SU-DHL-6 (cell line): ENCODE data around the gene FBXL20.

Source experiments
- H2AFZ ChIP-seq: fragments of 200-600 bp; sonication (generic); 2 replicates; pipeline ENCODE4 v1.6.1; 2014; ENCODE audit warnings: low read depth, mild to moderate bottlenecking, moderate library complexity, mixed read lengths, antibody characterized with exemption, low read length; ENCODE audit not compliant: severe bottlenecking
- H3F3A ChIP-seq: fragments of 200-600 bp; shearing (Covaris generic); 2 replicates; pipeline ENCODE4 v1.6.0; 2016; ENCODE audit warnings: antibody characterized with exemption, mild to moderate bottlenecking; ENCODE audit not compliant: insufficient read depth
- H3K27ac ChIP-seq: fragments of 200-600 bp; sonication (generic); 2 replicates; pipeline ENCODE4 v1.5.1; 2016; ENCODE audit warnings: low read depth, mild to moderate bottlenecking, low read length, moderate library complexity, mixed read lengths
- H3K27me3 ChIP-seq: fragments of 200-600 bp; sonication (generic), shearing (Covaris generic); 2 replicates; pipeline ENCODE4 v1.6.0; 2014; ENCODE audit warnings: mild to moderate bottlenecking, low read length
- H3K36me3 ChIP-seq: fragments of 200-600 bp; sonication (generic); 2 replicates; pipeline ENCODE4 v1.6.1; 2014; ENCODE audit warnings: mild to moderate bottlenecking, low read length, mixed read lengths
- H3K4me2 ChIP-seq: fragments of 300-600, 200-600 bp; shearing (Covaris generic), sonication (generic); 2 replicates; pipeline ENCODE4 v1.6.0; 2014; ENCODE audit warnings: low read length, low read depth, mild to moderate bottlenecking; ENCODE audit not compliant: poor library complexity, severe bottlenecking
- H3K4me3 ChIP-seq: fragments of 200-600 bp; sonication (generic); 2 replicates; pipeline ENCODE4 v1.5.1; 2014; ENCODE audit warnings: antibody characterized with exemption, low read length, mild to moderate bottlenecking, mixed read lengths; ENCODE audit not compliant: insufficient read depth, poor library complexity, severe bottlenecking
- H3K79me2 ChIP-seq: fragments of 200-600 bp; sonication (generic); 2 replicates; pipeline ENCODE4 v1.6.1; 2014; ENCODE audit warnings: mild to moderate bottlenecking, low read length, moderate library complexity; ENCODE audit not compliant: insufficient read depth
- H3K9ac ChIP-seq: fragments of 200-600 bp; sonication (generic); 2 replicates; pipeline ENCODE4 v1.7.0; 2014; ENCODE audit warnings: mild to moderate bottlenecking, low read length
- H3K9me2 ChIP-seq: fragments of 200-600 bp; sonication (generic); replicated peaks from 2 replicates; pipeline ENCODE4 v1.6.1; 2014; ENCODE audit warnings: low read length; ENCODE audit not compliant: insufficient read depth
- H3K9me3 ChIP-seq: fragments of 200-600 bp; sonication (generic); 2 replicates; pipeline ENCODE4 v1.6.1; 2014; ENCODE audit warnings: low read length, mixed read lengths; ENCODE audit not compliant: insufficient read depth
- H4K20me1 ChIP-seq: fragments of 200-600 bp; sonication (generic); 2 replicates; pipeline ENCODE4 v1.6.1; 2014; ENCODE audit warnings: low read depth, mild to moderate bottlenecking, antibody characterized with exemption, low read length, moderate library complexity, mixed read lengths
- EZH2phosphoT487 ChIP-seq: fragments of 200-600 bp; sonication (generic), shearing (Covaris generic); conservative IDR thresholded peaks from 2 replicates; pipeline ENCODE4 v1.6.1; 2018; ENCODE audit warnings: mild to moderate bottlenecking, antibody characterized with exemption, low read length, moderate library complexity, mixed read lengths
- TF ChIP-seq, protein P1 (sequence below): fragments of 200-600 bp; sonication (generic); IDR thresholded peaks from one replicate; pipeline ENCODE4 v1.5.1; 2017; ENCODE audit warnings: antibody characterized with exemption, mild to moderate bottlenecking, low read length, moderate library complexity; ENCODE audit not compliant: insufficient read depth, poor library complexity, severe bottlenecking

The FBXL20 gene

DNA sequence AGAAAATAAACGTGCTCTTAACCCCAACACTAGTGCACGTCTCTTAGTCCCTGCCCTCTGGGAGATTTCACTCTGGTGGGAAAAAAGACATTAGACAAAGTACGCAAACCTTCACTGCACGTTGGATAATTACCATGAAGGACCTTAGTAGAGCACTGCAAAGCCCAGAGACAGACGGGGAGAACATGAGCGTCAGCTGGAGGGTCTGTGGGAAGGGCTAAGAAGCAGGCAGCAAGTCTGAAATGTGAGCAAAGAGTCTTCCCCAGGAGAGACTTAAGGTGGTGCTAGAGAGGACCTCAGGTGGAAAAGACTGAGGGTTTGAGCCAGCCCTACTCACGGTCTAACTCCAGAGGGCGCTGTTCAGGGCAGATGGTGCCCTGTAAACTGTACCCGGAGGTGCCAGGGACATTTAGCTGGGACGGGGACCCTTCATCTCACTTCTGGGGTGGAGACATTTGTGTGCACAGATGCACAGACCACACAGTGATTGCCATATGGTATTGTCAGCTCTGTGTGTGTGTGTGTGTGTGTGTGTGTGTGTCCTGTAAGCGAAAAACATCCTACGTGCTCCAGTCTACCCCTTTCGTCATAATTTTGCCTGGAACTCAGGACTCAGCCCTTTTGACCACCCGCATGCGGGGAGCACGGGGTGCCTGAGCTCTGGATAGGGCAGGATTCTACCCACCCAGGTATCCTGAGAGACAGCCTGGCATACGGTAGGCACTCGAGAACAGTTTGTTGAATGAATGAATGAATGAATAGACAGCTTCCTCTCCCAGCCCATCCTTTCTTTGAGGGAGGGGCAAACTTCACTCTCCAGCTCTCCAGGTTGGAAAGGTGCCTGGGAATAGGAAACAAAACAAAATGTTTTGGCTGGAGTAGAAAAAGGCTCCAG lies 165.6 kb downstream of the FBXL20 start:
- Histone ChIP-seq H3K4me3 (no peak overlapping the region), H3K4me2 (no peak overlapping the region), H4K20me1 (no peaks in the 10 kb centered on the region), H3K9me3 (no peaks in the 10 kb centered on the region), H3K79me2 (no peaks in the 10 kb centered on the region), H3K27me3 (no peaks in the 10 kb centered on the region), H3F3A (no peaks in the 10 kb centered on the region), H3K9ac (no peak overlapping the region), H3K27ac (no peak overlapping the region), H3K36me3 (no peaks in the 10 kb centered on the region), H2AFZ (no peak overlapping the region), H3K9me2 (no peaks in the 10 kb centered on the region)
- TF ChIP-seq, protein P1, sequence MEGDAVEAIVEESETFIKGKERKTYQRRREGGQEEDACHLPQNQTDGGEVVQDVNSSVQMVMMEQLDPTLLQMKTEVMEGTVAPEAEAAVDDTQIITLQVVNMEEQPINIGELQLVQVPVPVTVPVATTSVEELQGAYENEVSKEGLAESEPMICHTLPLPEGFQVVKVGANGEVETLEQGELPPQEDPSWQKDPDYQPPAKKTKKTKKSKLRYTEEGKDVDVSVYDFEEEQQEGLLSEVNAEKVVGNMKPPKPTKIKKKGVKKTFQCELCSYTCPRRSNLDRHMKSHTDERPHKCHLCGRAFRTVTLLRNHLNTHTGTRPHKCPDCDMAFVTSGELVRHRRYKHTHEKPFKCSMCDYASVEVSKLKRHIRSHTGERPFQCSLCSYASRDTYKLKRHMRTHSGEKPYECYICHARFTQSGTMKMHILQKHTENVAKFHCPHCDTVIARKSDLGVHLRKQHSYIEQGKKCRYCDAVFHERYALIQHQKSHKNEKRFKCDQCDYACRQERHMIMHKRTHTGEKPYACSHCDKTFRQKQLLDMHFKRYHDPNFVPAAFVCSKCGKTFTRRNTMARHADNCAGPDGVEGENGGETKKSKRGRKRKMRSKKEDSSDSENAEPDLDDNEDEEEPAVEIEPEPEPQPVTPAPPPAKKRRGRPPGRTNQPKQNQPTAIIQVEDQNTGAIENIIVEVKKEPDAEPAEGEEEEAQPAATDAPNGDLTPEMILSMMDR = peak; percentile 83
- TF ChIP-seq EZH2phosphoT487 = no peak

DNA sequence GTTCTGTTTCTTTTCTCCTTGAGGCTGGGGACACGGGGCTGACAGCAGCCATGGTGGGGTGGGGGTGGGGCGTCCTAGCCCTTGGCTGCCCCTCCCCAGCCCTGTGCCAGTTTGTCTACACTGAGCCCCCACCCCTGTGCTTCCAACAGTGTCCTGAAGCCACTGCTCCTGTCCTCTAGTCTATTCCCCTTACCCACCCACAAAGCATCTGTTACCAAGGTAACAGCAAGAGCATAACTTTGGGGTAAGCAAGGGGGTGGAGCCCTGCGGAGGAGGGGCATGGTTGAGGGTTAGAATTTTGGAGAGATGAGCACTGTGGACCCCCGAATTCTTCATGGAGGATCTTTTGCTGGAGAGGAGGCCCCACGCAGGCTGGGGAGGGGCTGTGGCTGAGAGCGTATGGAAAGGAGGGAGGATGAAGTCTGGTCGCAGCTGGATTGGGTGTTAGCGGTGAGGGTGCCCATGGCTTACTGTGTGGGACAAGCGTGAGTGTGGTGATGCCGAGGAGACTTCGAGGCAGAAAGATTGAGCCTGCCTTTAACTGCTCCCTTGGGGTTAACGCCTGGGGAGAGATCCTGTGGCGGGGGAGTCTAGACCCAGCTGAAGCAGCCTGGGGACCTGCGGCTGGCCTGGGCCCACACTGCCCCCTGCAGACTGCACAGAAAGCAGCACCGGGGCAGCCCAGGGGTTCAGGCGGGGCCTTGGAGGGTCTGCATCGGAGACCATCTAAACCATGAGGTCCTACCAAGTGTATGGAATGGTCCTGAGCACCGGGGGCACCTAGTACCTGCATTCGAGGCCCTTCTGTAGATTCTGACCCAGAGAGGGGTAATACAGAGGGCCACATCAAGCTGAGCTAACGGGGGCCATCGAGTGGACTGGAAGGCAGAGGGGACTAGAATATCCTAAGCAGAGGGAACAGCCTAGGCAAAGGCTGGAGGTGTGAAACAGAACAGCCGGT lies 169.6 kb downstream of the FBXL20 start:
- no peaks in the 10 kb centered on the region for H3K36me3 ChIP-seq
- no peak overlapping the region for H3K4me2 ChIP-seq
- no peaks in the 10 kb centered on the region for H3K9me3 ChIP-seq
- TF ChIP-seq, protein P1 = peak; percentile 86
- TF ChIP-seq EZH2phosphoT487 = no peak
- H4K20me1 ChIP-seq = no peaks in the 10 kb centered on the region
- H3K27ac ChIP-seq = no peak overlapping the region
- no peaks in the 10 kb centered on the region for H3K27me3 ChIP-seq
- no peaks in the 10 kb centered on the region for H3K9me2 ChIP-seq
- no peak overlapping the region for H2AFZ ChIP-seq
- no peak overlapping the region for H3K9ac ChIP-seq
- no peaks in the 10 kb centered on the region for H3K79me2 ChIP-seq
- no peak overlapping the region for H3K4me3 ChIP-seq
- no peaks in the 10 kb centered on the region for H3F3A ChIP-seq

DNA sequence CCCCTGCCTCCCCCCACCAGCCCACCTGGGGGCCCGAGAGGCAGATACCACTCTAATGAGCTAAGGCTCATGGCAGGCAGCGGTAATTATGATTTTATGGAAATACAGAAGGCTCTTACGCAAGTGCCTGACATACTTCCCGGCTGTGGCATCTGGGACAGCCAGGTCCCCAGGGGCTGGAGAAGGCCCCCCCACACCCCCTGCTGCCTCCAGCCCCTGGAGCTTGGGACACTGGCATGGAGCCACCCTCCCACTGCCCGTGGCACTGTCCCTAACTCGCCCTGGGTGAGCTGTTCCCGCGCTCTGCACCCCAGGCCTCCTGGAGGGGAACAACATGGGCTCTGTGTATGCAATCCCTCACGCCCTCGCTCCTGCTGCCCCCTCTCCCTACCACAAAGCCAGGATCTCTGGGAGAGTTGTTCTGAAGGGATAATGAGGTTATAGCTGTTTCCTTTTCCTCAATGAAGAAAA lies 170.3 kb downstream of the FBXL20 start:
- H3K9me3 ChIP-seq = no peaks in the 10 kb centered on the region
- TF ChIP-seq, protein P1 = no peak
- no peak for TF ChIP-seq EZH2phosphoT487
- H4K20me1 ChIP-seq = no peaks in the 10 kb centered on the region
- H3K4me3 ChIP-seq = no peak overlapping the region
- H2AFZ ChIP-seq = no peak overlapping the region
- no peaks in the 10 kb centered on the region for H3F3A ChIP-seq
- no peaks in the 10 kb centered on the region for H3K36me3 ChIP-seq
- H3K9me2 ChIP-seq = no peaks in the 10 kb centered on the region
- no peaks in the 10 kb centered on the region for H3K79me2 ChIP-seq
- no peak overlapping the region for H3K27ac ChIP-seq
- no peaks in the 10 kb centered on the region for H3K27me3 ChIP-seq
- no peak overlapping the region for H3K4me2 ChIP-seq
- H3K9ac ChIP-seq = no peak overlapping the region
